ENCODE data around the gene TRIM2. TPM values are rescaled to one million over a fixed set of nuclear protein-coding genes. Genes with fewer than 3 reads are reported as not detected.

The TRIM2 gene
- total and polyA plus RNA-seq, 4 donors = 3.4 to 15.5 (median 8.9) TPM

DNA sequence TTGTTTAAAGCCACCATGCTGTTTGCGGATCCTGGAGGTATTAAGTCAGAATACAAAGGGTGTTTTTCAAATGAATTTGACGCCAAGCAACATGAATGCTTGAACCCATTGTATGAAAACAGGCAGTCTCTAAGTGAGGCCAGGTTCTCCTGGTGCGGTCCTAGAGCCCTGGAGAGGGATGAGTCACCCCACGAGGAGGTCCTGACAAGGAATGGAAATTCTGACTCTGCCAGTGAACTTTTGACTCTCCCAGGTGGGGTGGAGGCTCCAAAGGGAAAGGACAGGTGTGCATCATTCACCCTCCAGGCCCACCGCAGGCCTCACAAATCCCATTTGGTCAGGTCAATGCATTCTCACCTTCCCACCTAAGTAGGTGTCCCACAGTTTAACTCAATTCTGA, 1.5 kb downstream of the TRIM2 start (continued):
- TF ChIP-seq, protein P1, sequence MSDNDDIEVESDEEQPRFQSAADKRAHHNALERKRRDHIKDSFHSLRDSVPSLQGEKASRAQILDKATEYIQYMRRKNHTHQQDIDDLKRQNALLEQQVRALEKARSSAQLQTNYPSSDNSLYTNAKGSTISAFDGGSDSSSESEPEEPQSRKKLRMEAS (IDR thresholded peaks at IDR 0.05) = no peak
- TF ChIP-seq SP1 (IDR thresholded peaks at IDR 0.05) = no peak
- TF ChIP-seq RAD21 (IDR thresholded peaks at IDR 0.05) = no peak

DNA sequence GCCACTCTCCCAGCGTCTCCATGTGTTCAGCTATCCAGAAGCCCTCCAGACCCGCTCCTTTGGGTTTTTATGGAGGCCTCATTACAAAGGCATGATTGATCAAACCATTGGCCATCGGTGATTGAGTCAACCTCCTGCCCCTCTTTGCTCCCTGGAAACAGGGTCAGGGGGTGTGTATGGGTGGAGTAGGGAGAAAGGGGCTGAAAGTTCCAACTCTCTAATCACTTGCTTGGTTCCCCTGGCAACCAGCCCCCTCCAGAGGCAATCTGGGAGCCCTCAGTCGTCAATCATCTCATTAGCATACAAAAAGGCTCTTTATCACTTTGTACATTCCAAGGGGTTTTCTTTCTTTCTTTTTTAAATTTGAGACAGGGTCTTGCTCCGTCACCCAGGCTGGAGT, 2.3 kb downstream of the TRIM2 start:
- TF ChIP-seq HNF4G (IDR thresholded peaks at IDR 0.05) (no peak), NR2F2 (IDR thresholded peaks at IDR 0.05) (no peak), FOXA2 (IDR thresholded peaks at IDR 0.05) (no peak), FOXA1 (IDR thresholded peaks at IDR 0.05) (no peak), EGR1 (IDR thresholded peaks at IDR 0.05; ENCODE audit: low read depth in 2 of 2) (no peak), SP1 (IDR thresholded peaks at IDR 0.05) (no peak), JUND (IDR thresholded peaks at IDR 0.05) (no peak), RAD21 (IDR thresholded peaks at IDR 0.05) (no peak), GABPA (IDR thresholded peaks at IDR 0.05 in 1 of 2, conservative IDR thresholded peaks at IDR 0.05 in 1 of 2) (no peak), RXRA (IDR thresholded peaks at IDR 0.05) (no peak), YY1 (IDR thresholded peaks at IDR 0.05) (no peak)
- TF ChIP-seq, protein P1 (IDR thresholded peaks at IDR 0.05) = no peak
- TF ChIP-seq, protein P2, sequence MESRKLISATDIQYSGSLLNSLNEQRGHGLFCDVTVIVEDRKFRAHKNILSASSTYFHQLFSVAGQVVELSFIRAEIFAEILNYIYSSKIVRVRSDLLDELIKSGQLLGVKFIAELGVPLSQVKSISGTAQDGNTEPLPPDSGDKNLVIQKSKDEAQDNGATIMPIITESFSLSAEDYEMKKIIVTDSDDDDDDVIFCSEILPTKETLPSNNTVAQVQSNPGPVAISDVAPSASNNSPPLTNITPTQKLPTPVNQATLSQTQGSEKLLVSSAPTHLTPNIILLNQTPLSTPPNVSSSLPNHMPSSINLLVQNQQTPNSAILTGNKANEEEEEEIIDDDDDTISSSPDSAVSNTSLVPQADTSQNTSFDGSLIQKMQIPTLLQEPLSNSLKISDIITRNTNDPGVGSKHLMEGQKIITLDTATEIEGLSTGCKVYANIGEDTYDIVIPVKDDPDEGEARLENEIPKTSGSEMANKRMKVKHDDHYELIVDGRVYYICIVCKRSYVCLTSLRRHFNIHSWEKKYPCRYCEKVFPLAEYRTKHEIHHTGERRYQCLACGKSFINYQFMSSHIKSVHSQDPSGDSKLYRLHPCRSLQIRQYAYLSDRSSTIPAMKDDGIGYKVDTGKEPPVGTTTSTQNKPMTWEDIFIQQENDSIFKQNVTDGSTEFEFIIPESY (IDR thresholded peaks at IDR 0.05) = no peak
- TF ChIP-seq, protein P3, sequence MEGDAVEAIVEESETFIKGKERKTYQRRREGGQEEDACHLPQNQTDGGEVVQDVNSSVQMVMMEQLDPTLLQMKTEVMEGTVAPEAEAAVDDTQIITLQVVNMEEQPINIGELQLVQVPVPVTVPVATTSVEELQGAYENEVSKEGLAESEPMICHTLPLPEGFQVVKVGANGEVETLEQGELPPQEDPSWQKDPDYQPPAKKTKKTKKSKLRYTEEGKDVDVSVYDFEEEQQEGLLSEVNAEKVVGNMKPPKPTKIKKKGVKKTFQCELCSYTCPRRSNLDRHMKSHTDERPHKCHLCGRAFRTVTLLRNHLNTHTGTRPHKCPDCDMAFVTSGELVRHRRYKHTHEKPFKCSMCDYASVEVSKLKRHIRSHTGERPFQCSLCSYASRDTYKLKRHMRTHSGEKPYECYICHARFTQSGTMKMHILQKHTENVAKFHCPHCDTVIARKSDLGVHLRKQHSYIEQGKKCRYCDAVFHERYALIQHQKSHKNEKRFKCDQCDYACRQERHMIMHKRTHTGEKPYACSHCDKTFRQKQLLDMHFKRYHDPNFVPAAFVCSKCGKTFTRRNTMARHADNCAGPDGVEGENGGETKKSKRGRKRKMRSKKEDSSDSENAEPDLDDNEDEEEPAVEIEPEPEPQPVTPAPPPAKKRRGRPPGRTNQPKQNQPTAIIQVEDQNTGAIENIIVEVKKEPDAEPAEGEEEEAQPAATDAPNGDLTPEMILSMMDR (IDR thresholded peaks at IDR 0.05; ENCODE audit: low read depth, low read length, missing input control) = no peak
- H3K36me3 ChIP-seq (ENCODE audit: control insufficient read depth in 4 of 4, insufficient read depth in 3 of 4, low read depth in 1 of 4, low read length in 3 of 4) = no peaks in the 10 kb centered on the region
- no peaks in the 10 kb centered on the region for H3K27me3 ChIP-seq (ENCODE audit: control insufficient read depth in 4 of 4, insufficient read depth in 4 of 4, low read length in 3 of 4)
- no peak overlapping the region for H3K4me3 ChIP-seq (ENCODE audit: low read depth in 1 of 3, low read length in 3 of 3)
- 89% methylated on average over 5 of the region's 5 CpGs for WGBS
- H3K9ac ChIP-seq (ENCODE audit: low read depth in 1 of 2, low read length in 2 of 2) = no peak overlapping the region
- no peak overlapping the region for H3K27ac ChIP-seq (ENCODE audit: low read depth in 1 of 2, low read length in 2 of 2)
- DNase-seq (ENCODE audit: low spot score) = no peak
- H3K9me3 ChIP-seq (ENCODE audit: control insufficient read depth in 4 of 4, low read length in 3 of 4) = no peaks in the 10 kb centered on the region
- peaks cover 0 to 6% (median 1%) of the 10 kb centered on the region in 4 donors for H3K4me1 ChIP-seq (ENCODE audit: control insufficient read depth in 4 of 4, insufficient read depth in 4 of 4, low read length in 3 of 4)

DNA sequence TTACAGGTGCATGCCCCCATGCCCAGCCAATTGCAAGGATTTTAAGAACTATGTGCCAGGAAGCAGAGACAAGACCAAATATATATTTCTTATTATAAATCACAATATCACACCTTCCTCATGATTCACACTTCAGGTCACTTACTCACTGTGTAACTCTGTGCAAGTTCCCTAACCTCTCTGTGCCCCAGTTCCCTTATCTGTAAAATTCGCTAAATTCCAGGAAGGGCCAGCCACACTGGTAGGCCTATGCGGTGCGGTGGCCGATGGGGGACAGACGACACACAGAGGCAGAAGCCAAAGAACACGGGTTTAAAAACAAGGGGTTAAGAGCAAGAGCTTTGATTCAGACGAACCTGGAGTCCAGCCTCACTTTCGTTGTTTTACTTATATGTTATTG, 2.8 kb downstream of the TRIM2 start:
- H3K9me3 ChIP-seq (ENCODE audit: control insufficient read depth in 4 of 4, low read length in 3 of 4) = no peaks in the 10 kb centered on the region
- no peak overlapping the region for H3K4me3 ChIP-seq (ENCODE audit: low read depth in 1 of 3, low read length in 3 of 3)
- H3K36me3 ChIP-seq (ENCODE audit: control insufficient read depth in 4 of 4, insufficient read depth in 3 of 4, low read depth in 1 of 4, low read length in 3 of 4) = no peaks in the 10 kb centered on the region
- no peak for DNase-seq (ENCODE audit: low spot score)
- H3K27ac ChIP-seq (ENCODE audit: low read depth in 1 of 2, low read length in 2 of 2) = no peak overlapping the region
- TF ChIP-seq NR2F2 (IDR thresholded peaks at IDR 0.05) (no peak), RXRA (IDR thresholded peaks at IDR 0.05) (no peak), TAF1 (conservative IDR thresholded peaks at IDR 0.05) (no peak), FOXA1 (IDR thresholded peaks at IDR 0.05) (no peak), GABPA (IDR thresholded peaks at IDR 0.05 in 1 of 2, conservative IDR thresholded peaks at IDR 0.05 in 1 of 2) (no peak), JUND (IDR thresholded peaks at IDR 0.05) (no peak), FOXA2 (IDR thresholded peaks at IDR 0.05) (no peak)
- TF ChIP-seq, protein P4, sequence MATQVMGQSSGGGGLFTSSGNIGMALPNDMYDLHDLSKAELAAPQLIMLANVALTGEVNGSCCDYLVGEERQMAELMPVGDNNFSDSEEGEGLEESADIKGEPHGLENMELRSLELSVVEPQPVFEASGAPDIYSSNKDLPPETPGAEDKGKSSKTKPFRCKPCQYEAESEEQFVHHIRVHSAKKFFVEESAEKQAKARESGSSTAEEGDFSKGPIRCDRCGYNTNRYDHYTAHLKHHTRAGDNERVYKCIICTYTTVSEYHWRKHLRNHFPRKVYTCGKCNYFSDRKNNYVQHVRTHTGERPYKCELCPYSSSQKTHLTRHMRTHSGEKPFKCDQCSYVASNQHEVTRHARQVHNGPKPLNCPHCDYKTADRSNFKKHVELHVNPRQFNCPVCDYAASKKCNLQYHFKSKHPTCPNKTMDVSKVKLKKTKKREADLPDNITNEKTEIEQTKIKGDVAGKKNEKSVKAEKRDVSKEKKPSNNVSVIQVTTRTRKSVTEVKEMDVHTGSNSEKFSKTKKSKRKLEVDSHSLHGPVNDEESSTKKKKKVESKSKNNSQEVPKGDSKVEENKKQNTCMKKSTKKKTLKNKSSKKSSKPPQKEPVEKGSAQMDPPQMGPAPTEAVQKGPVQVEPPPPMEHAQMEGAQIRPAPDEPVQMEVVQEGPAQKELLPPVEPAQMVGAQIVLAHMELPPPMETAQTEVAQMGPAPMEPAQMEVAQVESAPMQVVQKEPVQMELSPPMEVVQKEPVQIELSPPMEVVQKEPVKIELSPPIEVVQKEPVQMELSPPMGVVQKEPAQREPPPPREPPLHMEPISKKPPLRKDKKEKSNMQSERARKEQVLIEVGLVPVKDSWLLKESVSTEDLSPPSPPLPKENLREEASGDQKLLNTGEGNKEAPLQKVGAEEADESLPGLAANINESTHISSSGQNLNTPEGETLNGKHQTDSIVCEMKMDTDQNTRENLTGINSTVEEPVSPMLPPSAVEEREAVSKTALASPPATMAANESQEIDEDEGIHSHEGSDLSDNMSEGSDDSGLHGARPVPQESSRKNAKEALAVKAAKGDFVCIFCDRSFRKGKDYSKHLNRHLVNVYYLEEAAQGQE (IDR thresholded peaks at IDR 0.05) = no peak
- TF ChIP-seq, protein P1 (IDR thresholded peaks at IDR 0.05) = no peak
- no peaks in the 10 kb centered on the region for H3K27me3 ChIP-seq (ENCODE audit: control insufficient read depth in 4 of 4, insufficient read depth in 4 of 4, low read length in 3 of 4)
- peaks cover 0 to 6% (median 1%) of the 10 kb centered on the region in 4 donors for H3K4me1 ChIP-seq (ENCODE audit: control insufficient read depth in 4 of 4, insufficient read depth in 4 of 4, low read length in 3 of 4)
- WGBS = 55% methylated on average over 8 of the region's 8 CpGs
- H3K9ac ChIP-seq (ENCODE audit: low read depth in 1 of 2, low read length in 2 of 2) = no peak overlapping the region

Data from liver (tissue), 9 donors.